HG02759 (cell line): ENCODE results near the gene TTLL10.

Source experiments
- ATAC-seq: cut with Tn5 transposase; IDR thresholded peaks from one replicate; pipeline ENCODE4 v1.9.1; 2021; ENCODE audit warnings: mild to moderate bottlenecking, moderate library complexity; ENCODE audit not compliant: unreplicated experiment

TTLL10 gene

DNA sequence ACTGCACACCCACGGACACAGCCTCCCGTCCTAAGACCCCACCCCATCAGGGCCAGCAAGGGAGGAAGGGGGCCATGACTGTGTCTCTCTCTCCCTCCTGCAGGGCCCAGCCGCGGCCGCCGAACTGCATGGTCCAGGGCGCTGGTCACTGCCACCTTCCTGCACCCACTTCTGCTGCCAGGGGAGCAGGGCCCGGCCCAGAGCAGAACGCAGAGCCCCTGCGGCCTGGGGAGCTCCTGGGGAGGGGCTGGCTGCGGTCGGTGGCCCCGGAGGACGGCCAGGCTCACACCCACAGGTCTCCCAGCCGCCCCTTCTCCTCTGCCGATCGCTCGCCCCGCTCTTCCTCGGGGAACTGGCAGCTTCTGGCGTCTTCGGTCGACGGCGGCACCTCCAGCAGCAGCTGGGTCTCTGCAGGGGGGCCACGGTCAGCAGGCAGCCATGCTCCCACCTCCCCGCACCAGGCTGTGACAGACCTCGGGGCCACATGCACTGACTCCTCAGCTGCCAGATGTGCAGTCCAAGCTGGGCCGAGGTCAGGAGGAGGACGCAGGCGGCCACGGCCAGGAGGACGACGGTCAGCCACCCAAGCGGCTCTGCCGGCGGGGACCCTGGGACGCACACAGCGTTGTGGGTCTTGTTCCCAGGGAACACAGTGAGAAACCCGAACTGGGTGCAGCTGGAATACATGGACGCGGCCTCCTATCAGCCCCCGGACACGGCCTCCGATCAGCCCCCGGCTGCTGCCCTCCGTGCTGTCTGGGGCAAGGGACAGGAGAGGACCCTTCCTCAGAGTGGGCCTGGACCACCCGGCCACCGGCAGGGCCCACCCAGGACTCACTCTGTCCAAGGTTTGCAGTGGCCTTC is 30.1 kb downstream of the TTLL10 start:
- ATAC-seq: no peak

DNA sequence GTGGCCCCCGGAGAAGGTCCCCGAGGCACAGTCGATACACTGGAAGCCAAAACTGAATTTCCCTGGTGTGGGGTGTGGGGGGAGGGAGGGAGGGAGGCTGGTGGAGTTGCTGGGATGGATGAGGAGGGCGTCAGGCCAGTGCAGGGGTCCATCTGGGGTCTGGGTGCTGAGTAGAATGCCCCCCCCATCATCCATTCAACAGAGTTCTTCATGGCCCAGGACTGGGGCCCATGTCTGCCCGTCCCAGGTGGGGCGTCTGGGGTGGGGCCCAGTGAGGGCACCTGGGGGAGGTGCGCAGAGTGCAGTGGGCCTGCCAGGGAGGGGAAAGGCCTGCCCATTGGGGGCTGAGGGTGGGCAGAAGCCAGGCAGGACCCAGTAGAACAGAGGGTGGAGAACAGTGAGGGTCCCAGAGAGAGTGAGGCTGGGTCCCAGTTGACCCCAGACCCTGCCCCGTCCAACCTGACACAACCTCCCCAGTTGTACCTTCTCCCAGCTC is 30.8 kb downstream of the TTLL10 start:
- no peak for ATAC-seq

DNA sequence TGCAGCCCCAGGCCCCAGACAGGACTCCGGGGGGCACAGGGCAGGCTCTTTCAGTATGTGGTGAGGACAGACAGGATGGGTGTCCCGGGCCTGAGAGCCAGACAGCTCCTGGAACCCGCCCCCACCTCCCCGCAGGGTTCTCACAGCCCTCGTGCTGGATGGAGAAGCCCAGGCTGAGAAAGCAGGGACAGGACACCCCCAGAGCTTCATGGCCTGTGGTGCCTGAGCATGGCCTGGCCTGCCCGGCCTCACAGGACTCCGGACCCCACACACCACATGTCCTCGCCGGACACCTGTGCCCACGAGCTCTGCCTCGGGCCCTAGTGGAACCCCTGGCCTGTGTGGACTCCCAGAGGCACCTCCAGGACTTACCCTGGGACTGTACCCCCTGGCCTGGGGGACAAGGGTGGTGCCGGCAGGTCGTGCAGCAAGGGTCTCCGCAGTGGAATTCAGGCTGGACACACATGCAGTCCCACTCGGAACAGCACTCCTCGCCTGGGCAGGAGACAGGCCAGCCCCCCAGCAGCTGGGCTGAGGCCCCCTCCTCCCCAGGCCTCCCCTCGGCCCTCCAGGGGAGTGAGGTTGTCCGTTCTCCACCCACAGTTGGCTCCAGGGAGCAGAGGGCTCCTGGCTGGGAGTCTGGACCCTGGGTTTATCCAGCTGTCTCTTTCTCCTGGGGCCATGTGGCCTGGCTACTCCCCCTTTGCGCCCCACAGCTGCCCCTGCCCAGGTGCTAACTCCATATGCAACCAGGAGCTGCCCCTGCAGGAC is 31.5 kb downstream of the TTLL10 start:
- no peak for ATAC-seq

DNA sequence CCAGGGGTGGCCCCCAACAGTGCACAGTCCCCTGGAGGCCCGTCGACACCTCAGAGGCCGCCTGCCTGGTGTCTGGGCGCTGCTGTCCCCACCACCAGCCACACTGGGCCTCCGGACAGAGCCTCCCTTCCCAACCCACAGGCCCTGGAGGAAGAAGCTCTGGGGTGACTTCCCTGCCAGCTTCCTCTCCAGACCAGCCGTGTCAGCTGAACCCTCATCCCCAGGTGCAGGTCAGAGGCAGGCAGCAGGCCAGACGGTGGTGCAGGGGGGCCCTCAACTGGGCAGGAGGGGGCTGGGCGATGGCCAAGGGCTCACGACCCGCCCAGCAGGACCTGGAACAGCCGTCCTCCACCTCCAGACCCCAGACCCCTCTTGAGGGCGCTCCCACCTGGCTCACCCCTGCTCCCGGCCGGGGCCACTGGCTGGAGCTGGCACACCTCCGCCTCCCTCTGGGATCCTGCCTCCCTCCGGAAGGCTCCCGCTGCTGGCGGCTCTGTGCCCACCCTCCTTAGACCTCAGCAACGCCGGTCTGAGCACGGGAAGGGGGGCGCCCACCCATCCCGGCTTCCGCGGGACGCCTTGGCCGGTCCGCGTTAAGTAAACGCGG is 32.2 kb downstream of the TTLL10 start:
- ATAC-seq: no peak

DNA sequence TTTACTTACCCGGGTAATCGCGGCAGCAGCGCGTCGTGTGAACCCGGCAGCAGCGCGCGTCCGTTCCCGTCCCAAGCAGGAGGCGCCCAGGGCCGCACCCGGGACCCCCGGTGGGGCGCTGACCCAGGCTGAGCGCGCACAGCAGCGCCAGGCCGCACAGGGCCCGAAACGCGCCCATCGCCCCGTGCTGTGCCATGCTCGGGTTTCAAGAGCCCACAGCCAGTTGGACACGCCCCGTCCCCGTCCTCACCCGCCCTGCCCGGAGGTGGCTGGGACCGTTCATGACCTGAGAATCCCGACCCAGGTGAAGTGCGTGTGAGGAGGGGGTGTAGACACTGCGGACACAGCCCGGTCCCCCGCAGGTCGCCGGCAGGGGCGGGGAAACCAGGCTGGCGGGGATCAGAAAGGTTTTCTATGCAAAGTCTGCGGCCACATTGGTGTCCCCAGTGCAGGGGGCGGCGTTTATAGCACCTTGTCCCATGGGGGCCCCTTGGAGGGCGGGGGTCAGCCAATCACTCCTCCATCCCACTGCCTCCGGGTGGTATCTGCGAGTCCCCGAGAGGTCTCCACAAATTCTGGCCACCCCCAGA is 32.8 kb downstream of the TTLL10 start, which contains the start of gene TNFRSF18:
Gene TNFRSF18 (minus strand): TSS at position 217 of the 590 bp plus-strand sequence. CDS start 21 bp downstream, at position 196.
- no peak for ATAC-seq

DNA sequence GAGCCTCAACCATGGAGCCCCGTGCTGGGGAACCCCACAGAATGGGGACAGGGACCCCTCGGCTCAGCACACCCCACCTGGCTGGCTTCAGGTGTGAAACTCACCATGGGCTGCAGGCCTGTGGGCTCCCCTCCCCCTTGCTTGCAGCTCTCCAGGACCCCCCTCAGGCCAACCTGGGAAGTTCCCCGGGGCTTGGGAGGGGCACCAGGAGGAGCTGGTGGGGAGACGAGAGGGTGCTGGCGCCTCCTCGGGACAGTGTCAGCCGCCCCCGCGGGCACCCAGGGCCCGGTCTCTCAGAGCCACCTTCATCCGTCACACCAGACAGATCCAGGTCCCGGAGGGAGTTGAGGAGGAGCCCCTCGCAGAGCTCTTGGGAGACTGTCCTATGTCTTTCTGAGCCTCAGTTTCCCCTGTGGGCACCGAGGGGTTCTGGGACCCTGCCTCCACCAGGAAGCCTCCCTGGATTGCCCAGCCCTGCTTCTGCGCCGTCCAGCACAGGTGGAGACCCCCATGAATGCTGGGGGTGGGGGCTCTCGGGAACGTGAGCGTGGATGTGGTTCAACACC is 33.4 kb downstream of the TTLL10 start:
- no peak for ATAC-seq

DNA sequence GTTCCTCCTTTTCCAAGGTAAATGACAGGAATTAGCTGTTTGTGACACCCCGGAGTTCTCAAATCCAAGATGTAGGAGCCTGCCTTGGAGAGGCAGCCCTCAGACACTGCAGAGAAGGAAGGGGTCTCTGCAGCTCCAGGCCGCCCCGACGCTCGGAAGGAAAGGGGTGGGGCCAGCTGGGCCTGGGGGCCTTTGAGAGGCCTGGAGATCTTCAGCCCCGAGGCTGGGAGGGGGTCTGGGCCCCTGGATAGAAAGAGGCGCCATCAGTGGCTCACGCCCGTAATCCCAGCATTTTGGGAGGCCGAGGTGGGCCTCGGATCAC is 33.9 kb downstream of the TTLL10 start:
- no peak for ATAC-seq

DNA sequence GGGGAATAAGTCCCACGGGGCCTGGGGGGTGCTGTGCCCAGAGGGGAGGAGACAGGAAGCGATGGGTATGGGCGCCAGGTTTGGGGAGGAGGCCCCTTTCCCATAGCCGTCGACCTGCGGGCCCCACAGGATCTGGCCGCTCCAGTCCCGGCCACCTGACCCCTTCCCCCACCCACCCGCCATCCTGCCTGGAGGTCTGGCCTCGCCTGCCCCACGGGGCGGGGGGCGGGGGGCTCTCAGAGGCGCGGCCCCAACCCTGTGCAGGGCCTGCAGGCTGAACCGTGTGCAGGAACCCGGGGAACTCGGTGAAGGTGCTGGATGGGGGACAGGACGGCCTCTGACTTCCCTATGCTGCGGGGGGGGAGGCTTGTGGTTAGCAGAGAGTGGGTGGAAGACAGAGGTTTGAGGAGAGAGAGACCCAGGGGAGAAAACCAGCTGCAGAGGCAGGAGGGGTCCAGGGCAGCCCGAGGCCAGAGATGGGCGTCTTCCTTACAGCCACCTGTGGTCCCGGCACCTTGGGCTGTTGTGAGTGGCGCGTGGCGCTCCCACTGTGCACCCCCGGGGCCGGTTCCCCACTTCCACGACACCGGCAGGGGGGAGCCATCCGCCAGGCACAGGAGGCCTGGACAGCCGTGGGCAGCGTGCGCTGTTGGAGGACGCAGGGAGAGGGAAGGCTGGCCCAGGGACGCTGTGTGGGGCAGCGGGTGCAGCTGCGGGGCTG is 35.2 kb downstream of the TTLL10 start:
- no peak for ATAC-seq

DNA sequence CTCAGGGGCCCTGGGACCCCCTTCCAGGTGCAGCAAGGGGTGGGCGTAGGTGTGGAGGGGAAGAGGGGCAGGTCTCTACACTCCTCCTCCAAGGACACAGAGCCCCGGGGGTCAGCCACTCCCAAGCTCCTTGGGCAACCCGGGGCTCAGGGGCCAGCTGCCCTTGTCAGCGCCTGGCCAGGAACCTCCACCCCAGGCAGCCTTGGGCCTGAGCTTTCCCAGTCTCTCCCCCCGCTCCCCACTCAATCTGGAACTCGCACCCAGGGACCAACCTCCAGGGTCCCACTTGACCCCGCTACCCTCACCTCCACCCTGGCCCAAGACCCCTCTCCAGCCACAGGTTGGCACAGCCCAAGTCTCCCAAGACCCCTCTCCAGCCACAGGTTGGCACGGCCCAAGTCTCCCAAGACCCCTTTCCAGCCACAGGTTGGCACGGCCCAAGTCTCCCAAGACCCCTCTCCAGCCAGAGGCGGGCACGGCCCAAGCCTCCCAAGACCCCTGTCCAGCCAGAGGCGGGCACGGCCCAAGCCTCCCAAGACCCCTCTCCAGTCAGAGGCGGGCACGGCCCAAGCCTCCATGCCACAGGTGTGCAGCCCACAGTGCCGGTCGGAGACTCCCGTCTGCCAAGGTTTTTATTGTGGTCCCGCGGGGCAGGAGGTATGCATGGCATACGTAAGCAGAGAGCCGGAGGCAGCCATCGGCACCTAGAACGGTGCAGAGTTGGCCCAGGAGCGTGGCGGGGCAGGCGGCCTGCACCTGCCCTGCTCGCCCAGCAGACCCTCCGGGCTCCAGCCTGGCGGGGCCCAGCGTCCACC is 37.3 kb downstream of the TTLL10 start:
- ATAC-seq: no peak

DNA sequence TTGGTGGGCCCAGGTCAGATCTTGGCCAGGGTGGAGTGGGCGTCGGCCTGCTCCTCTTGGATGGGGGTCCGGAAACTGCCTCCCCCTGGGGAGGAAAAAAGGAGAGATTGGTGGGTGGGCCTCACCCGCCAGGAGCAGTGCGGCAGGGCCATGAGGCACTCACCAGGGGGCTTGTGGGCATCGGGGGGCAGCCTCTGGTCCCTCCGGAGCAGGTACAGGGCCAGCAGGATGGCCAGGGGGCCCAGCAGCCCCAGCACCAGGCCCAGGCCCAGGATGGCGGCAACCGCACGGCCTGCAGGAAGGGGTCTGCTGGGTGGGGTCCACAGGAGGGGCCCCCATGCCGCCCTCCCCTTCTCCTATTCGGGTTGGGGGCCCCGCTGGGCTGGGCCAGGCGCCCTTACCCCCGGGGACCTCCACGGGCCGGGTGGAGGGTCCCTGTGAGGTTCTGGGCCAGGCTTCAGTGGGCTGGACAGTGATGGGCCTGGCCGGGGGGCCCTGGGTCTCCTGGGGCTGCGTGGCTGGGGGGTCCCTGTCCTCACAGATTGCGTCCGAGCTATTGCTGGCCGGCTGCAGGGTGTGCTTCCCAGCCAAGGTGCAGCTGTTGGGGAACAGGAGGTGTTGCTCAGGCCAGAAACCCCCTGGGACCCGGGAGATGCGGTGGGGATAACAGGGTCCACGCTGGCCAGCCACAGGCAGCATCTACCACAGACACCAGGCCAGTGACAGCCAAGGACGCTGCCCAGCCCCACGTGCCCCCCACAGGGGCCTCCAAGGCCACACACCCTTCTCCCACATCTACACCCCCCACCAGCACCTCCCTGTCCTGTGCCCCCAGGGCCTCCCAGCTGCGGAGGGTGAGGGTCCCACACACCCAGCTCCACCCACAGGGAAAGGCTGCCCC is 38.1 kb downstream of the TTLL10 start:
- no peak for ATAC-seq

DNA sequence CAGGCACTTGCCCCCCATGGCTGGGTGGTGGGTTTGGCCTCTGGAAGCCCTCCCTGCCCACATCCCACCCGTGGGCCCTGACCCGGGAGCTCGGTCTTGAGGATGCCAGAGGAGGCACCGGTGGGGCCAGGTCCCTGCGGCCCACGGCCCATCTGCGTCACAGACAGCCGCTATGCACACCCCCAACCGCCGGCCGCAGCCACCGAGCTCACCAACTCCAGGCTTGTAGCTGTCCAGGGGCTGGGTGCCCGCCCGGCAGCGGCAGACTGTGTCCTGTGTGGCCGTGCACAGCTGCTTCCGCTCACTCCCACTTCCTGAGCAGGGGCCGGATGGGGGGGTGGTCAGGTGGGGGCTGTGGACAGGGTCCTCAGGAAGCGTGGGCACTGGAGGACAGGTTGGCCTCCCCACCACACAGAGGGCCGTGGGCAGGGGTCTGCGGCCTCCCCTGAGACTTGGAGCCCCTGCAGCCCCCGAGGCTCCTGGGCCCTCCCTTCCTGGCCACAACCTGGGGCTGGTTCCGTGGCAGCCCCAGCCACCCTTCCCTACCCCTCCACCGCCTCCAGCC is 39.2 kb downstream of the TTLL10 start:
- no peak for ATAC-seq

DNA sequence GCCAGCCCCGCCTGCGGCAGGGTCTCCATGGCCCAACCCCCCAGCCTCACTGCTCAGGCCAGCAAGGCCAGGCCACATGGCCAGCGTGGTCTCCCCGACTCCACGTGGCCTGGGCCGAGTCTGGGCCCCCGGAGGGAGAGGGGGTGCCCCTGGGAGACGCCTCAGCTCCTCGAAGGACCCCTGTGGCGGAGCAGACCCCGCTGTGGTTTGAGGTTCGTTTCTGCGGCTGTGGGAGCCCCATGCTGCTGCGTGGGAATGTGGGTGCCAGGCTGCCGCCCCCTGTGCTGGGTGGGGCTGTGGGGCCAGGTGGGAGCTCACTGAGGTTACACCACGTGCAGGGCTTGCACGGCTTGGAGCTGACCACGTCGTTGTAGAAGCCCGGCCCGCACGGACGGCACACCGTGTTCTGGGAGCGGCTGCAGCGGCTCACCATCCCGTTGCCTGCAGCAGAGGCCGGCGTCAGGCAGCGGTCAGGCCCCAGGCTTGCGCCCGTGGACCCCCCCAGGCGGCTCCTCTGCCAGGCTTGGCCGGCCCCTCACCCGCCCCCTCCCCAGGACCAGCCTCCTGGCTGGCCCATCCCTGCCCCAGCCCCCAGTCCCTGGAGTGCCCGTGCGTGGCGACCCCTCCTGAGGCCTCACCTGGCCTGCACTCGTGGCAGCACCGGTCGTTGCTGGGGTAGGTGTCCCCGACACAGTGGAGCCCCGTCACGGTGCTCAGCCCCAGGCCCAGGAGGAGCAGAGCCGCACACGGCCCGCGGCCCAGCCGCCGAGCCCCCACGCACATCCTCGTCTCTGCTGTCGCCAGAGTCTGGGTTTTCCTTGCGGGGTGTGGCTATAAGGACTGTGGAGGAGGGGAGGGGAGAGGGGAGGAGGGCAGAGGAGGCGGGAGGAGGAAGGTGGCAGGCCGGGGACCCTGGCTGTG is 39.9 kb downstream of the TTLL10 start, which contains the start of gene TNFRSF4:
Gene TNFRSF4 (minus strand): TSS at position 809 of the 921 bp plus-strand sequence. CDS start 26 bp downstream, at position 783.
- no peak for ATAC-seq

DNA sequence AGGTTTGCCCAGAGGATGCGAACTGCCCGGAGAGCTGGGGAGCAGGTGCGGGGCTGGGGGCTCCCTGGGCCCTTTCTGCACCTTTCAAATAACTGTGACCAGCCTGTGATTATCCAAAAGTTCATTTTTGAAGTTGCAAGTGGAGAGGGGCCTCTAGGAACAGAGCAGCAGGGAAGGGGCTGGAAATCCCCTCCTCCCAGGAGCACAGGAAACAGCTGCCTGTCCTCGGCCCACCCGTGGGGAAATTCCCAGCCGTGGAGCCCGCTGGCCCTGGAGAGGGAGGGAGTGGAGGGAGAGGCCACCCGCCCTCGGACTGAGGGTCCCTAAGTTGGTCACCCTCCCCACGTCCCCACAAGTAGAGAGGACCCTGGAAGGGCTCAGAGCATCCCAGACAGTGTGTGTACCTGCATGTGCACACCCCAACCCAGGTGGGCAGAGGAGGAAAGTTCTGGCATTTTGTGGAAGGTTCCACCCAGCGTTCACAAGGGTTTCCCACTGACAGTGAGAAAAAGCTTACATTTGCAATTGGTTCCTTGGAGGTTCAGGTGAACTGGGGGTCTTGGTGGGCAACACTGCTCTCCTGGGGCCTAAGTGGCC is 41.5 kb downstream of the TTLL10 start:
- ATAC-seq: no peak

DNA sequence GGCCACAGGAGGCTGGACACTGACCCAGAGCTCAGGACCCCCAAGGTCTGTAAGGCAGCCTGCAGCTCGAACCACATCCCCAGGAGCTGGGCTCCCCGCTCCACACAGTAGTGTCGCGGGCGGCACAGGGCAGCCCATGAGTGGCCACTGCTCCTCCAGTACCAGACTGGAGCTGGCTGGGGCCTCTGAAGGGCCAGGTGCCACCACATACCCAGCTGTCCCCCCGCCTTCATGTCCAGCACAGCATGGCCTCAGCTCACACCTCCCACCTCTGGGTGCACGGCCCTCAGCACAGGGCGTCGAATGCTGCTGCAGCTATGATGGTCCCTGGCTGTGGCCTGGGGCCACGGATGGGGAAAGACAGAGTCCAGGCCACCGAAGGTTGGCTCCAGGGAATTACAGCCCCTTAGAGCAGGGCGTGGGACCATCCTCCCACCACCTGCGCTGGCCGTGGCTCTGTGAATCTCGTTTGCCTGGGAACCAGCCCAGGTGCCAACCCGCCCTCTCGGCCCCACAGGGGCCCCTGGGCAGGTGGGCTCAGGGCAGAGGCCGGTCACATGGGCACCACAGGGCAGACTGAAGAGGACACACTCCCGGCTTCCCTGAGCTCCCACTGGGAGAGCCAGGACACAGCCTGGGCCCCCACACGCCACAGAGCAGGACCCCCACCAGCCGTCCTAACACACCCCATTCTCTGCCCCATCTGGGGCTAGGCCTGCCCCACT is 42.4 kb downstream of the TTLL10 start:
- no peak for ATAC-seq

DNA sequence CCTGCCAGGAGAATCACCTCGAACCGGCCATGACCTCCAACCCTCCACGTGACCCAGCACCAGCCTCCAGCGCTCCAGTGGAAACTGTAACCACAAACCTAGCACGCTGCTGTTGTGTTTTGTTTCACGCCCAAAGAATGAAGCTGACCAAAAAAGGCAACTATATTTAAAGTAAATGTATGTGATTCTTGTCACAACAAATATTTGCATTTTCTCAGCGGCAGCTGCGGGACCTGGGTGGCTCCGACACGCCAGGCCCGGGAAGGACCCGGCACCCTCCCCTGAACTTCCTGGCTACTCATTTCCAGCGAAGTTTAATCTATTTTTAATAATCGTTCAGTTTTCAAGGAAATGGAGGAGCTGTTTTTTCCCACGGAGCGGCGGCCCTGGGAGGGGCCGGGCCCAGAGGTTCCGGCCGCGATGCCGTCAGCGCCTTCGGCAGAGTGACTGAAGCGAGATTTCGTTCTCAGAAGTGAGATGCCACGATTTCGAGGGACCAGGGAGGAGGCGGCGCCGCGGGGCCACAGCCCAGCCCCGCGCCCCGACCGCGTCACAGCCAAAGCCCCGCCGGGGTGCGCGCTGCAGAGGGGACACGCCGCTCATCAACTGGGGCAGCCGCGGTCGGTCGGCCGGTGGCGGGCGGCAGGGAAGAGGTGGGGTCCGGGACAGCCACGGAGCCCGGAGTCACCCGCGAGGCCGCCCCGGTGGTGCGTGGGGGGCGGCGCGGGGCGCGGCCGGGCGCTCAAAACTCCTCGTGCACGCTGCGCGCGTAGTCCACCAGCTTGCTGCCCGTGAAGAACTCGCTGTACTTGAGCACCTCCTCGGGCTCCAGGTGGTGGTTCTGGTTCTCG is 43.3 kb downstream of the TTLL10 start:
- ATAC-seq: no peak
